Body of pancreas (tissue), 4 donors: ENCODE measurements around the gene ACAD9.

Experiments
- POLR2A ChIP-seq, 3 donors: fragments of 450-650 bp; IDR thresholded peaks; one replicate each; pipeline ENCODE4 v1.6.1; 2016; ENCODE audit warnings: antibody characterized with exemption in 3 of 3, mild to moderate bottlenecking in 2 of 3
- TF ChIP-seq, protein P1 (sequence below), 7 experiments: fragments of 450-650 bp in 4 of 7; fragments of 200-600 bp in 3 of 7; sonication (generic) in 3 of 7; IDR thresholded peaks; one replicate each; pipeline ENCODE4 v1.5.1; 2016 to 2019; ENCODE audit warnings: antibody characterized with exemption in 7 of 7

DNA sequence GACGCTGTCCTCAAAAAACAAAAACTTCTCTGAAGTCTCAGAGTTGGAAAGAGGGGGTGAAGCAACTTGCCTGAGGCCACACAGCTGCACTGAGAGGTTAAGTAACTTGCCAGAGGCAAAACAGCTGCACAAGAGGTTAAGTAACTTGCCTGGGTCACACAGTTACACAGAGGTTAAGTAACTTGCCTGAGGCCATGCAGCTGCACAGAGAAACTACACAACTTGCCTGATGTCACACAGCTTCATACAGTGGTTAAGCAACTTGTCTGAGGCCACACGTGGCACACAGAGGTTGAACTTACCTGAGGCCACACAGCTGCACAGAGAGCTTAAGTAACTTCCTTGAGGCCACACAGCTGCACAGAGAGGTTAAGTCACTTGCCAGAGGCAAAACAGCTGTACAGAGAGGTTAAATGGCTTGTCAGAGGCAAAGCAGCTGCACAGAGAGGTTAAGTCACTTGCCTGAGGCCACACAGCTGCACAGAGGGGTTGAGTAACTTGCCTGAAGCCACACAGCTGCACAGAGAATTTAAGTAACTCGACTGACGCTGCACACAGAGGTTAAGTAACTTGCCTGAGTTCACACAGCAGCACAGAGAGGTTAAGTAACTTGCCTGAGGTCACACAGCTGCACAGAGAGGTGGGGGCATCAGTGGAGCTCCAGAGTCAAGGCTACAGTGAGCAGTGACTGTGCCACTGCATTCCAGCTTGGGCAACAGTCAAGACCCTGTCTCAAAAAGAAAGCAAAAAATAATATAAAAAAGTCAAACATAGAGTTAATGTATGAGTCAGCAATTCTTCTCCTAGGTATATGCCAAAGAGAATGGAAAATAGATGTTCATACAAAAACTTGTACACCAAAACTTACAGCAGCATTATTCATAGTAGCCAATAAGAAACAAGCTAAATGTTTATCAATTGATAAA, 12.0 kb upstream of the ACAD9 start:
- TF ChIP-seq, protein P1, sequence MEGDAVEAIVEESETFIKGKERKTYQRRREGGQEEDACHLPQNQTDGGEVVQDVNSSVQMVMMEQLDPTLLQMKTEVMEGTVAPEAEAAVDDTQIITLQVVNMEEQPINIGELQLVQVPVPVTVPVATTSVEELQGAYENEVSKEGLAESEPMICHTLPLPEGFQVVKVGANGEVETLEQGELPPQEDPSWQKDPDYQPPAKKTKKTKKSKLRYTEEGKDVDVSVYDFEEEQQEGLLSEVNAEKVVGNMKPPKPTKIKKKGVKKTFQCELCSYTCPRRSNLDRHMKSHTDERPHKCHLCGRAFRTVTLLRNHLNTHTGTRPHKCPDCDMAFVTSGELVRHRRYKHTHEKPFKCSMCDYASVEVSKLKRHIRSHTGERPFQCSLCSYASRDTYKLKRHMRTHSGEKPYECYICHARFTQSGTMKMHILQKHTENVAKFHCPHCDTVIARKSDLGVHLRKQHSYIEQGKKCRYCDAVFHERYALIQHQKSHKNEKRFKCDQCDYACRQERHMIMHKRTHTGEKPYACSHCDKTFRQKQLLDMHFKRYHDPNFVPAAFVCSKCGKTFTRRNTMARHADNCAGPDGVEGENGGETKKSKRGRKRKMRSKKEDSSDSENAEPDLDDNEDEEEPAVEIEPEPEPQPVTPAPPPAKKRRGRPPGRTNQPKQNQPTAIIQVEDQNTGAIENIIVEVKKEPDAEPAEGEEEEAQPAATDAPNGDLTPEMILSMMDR (IDR thresholded peaks at IDR 0.05): no peak
- TF ChIP-seq POLR2A (IDR thresholded peaks at IDR 0.05): no peak
